ENCODE measurements around the gene LAPTM4A.
"Not testable (repeated sequence)": the region's sequence is repeated elsewhere in the genome, so short reads cannot be mapped to it uniquely, and the experiment has no call there.

LAPTM4A gene

DNA sequence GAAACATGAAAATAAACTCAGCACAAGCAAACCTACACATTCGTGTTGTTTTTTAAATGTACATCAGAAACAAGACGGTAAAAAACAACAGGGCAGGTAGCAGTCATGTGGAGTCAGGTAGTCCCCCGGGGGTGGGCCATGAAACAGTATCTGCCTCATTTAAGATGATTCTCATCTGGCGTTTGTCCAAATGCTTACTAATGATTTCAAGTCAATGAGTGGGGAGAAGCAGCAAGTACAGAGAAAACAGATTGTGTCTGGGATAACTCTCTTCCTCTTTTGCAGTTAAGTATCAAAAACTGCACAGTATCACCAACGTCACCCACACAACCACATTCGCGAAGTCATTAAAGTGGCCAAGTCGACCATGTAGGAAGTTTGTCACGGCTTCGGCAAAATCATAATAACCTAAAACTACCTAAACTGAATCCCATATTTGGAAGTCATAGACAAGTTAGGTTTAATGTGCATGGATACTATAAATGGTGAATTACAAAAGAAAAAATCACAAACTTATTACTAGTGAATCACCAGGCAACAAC, 1.3 kb downstream of the LAPTM4A start:
- peak; percentile 69 to 71 for DNase-seq

DNA sequence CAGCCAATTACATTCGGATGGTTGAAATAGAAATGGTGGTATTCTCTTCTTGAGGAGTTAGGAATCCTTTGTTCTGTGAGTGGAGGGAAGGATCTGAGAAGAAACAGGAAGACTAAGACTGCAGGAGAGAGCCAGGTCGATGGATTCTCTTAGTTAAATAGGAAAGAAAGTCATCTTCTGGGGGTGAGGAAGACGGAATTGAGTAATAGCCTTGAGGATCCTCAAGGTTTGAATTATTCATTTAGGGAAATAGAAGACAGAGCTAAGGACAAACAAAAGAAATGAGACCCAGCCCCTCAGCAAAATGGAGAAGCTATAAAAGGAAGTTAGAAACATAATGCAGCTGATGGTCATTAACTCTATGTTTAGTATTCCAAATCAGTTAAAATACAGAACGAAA, 1.8 kb downstream of the LAPTM4A start:
- peak; percentile 45 to 68 for DNase-seq

DNA sequence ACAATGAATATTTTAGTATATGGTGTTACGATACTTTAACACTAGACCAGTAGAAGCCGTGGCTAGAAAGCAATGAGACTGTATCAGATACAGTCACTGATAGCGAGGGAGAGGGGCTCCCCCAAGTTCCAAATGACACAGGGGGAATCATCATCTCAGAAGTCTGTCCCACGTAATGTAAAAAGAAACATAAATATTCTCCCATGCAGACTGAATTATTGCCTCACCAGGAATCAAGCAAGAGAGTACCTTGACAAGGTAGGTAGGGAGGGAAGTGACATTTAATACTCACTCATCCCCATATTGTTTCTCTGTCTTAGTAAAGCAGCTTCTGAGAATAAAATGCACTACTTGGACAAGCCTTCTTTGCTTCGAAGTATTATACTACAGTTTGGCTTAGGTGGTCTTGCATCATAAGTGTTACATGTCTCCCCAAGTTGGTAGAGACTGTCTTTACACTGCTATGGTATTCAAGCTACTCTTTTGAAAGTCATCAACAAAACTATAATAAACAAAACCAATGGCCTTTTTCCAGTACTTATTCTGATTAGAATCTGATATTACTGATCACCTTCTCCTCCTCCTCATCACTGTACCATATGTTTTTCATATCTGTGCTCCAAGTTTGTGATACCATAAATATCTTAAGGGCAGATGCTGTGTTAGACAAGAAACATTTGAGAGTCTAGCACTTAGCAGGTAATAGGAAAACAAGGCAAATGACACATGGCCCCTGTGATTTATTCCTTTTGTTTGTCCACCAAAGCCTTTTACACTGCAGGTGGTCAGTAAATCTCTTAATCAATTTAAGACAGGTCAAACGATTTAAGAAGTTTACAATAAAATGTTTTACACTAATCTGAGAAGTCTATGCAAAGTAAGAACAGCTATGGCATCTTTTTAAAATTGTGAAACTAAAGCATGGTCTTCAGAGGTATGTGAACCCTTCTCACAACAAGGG, 2.7 kb downstream of the LAPTM4A start:
- no peak for DNase-seq

DNA sequence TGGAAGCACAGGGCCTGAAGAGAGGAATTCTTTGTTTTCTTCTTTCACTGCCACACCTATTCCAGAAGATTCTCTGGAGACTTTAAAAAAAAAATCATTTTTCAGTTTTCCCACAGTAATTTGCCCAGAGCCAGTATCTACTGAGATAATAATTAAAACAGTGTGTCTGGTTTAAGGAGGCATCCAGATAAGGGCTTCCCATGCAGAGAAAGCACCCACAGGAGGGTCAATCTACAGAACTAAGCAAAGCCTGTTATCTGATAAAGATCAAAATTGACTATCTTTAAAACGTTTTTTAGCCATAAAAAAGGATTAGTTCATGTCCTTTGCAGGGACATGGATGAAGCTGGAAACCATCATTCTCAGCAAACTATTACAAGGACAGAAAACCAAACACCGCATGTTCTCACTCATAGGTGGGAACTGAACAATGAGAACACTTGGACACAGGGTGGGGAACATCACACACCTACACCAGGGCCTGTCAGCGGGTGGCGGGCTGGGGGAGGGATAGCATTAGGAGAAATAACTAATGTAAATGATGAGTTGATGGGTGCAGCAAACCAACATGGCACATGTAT, 5.6 kb downstream of the LAPTM4A start:
- not testable (repeated sequence) for DNase-seq

DNA sequence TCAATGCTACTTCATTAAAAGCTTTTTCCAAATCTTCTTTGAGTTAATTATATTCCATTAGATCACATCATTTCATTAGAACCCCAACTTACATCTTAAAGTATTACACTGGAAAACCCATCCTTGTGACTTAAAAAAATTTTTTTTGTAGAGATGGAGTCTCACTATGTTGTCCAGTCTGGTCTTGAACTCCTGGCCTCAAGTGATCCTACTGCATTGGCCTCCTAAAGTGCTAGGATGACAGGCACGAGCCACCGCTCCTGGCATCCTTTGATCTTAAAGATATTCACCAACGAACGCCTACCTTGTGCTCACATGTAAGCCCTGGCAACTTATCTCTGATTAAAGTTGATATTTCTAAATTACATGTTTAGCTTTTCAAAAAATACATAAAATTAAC, 6.7 kb downstream of the LAPTM4A start:
- no peak for DNase-seq

DNA sequence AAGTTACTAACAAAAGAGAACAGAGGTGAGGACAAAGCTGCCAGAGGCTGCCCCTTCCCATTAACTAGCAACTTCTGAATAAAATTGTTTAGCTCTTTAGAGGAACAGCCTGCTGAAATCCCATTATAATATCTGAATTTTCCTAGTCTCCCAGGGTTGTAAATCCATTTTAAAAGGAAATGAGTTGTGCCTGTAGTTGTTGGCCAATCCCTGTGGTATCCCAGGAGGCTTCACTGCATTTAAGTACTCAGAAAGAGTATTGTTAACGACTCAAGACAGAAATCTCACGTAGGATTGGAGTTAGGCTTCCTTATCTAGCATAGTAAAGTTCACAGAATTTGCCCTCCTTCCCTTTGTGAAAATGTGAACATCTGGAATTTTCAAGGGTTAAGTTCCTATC, 8.9 kb downstream of the LAPTM4A start:
- DNase-seq, result no peak

DNA sequence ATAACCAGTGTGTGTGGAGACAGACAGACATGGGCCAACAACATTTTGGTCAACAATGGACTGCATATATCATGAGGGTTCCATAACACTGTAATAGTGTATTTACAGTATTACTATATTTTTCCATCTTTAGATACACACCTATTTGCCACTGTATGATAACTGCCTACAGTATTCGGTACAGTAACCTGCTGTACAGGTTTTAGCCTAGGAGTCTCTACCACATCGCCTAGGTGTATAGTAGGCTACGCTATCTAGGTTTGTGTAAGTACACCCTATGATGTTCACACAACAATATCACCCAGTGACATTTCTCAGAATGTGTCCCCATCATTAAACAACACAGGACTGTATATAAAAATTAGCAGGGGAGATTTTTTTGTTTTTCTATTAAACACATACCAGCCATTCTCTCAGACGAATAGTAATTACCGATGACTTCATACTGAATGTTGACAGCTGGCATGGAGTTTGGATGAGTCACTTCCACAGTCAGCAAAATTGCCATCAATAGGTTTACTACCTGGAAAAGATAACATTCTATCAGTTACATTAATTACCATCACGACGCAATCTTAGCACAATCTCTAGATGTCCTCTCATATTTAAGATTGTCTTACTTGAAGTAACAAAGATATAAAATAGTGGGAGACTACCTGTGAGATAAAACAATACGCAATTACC, 10.8 kb downstream of the LAPTM4A start:
- DNase-seq, result no peak

DNA sequence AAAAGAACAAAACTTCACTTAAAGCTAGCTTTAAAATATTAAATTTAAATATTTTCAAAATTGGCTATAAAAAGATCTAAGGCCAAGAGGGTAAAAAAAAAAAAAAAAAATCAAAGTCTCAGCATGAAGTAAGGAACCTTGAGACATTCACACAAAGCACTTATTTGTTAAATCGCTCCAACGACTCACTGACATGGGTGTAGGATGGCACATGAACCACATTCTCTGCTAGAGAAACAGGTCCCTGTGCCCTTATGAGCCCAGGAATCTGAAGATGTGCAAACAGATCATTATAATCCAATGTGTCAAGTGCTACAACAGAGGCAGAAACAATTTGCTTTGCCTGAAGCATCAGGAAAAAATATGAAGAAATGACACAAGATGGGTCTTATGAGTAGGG, 13.8 kb downstream of the LAPTM4A start:
- DNase-seq, result no peak

DNA sequence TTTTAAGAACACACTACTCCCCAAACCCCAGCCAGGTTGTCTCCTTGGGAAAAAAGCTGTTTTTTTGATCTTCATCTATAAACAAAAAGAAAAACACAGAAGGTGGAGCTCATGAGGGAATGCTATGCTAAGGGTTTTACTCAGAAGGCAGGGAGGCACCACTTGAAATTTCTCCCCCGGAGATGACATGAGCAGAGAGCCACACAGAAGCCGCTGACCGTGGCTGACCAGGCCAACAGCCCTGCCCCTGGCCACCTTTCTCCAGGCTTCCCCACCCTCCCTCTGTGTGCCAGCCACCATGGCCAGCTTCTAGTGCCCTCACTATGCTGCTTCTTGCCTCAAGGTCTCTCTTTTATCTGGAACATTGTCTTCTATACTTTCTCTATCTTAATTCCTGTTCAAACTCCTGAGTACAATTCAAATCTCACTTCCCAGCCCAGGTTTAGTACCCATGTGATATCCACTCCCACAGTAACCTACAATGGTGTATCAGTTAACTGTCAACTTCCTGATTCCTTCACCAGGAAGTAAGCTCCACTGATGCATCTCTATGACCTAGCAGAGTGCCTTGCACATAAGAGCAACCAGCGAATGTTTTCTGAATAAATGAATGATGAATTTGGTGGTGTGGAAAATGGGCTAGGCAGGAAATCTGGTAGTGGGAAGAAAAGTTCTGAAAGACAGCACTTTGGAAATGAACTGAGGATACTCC, 15.3 kb downstream of the LAPTM4A start:
- peak in 1 of 2 experiments; percentile 9 for DNase-seq

DNA sequence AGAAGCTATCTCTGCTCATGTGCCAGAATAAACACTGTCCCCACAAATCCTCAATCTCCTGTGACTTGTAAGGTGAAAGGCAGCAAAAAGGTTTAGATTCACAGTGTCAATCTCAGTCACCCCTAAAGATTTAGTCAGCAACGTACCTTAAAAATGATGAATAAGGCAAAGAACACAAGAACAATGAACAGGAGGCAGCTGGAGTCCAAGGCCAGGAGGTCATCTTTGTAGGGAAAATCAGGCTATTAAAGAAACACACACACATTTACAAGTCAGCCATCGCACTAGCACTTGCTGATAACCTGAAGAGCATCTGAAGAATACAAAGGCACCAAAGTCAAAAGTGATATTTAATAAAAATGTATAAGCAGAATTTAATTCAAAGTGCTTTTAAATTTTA, 16.6 kb downstream of the LAPTM4A start:
- no peak for DNase-seq

DNA sequence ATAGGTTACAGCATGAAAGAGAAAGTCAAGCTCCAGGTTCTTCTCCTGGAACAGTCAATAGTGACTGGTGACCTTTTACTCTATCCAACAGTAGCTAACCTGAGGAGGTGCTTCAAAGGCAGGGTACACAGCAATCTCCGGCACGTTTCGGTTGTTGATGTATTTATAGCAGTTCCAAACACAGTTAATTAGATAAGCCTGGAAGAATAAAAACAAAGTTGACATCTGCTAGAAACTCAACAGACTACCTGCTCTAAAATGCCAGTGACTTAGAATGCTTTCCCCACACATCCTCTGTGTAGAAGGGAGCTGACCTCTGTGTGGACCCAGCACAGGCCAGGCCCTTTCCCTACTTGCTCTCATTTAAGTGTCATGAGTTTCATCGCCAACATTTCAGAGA, 17.2 kb downstream of the LAPTM4A start:
- DNase-seq, result no peak

DNA sequence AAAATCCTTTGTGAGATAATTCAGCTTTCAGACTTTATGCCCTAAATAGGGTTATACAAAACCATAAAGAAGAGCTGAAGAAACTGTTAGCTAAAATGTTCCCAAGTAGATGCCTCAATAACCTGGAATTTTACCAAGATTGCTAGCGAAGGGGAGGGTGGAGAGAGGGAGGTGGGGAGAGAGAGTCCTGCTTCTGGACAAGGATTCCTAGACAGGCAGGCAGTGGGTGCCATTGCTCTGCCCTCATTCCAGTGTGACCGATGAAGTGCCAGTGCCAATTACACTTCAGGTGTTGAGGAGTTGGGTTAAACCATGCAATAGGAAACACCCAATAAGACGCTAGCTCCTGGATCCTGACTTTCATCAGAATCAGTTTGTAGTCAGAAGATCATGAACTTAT, 18.1 kb downstream of the LAPTM4A start:
- DNase-seq, result no peak

DNA sequence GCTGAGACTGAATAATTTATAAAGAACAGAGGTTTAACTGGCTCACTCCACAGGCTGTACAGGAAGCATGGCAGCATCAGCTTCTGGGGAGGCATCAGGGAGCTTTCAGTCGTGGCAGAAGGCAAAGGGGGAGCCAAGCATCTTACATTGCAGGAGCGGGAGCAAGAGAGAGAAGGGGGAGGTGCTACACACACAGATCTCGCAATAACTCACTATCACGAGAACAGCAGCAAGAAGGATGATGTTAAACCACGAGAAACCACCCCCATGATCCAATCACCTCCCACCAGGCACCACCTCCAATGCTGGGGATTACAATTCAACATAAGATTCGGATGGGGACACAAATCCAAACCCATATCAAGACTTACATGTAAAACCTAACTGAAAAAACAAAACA, 21.2 kb downstream of the LAPTM4A start:
- DNase-seq, result no peak

DNA sequence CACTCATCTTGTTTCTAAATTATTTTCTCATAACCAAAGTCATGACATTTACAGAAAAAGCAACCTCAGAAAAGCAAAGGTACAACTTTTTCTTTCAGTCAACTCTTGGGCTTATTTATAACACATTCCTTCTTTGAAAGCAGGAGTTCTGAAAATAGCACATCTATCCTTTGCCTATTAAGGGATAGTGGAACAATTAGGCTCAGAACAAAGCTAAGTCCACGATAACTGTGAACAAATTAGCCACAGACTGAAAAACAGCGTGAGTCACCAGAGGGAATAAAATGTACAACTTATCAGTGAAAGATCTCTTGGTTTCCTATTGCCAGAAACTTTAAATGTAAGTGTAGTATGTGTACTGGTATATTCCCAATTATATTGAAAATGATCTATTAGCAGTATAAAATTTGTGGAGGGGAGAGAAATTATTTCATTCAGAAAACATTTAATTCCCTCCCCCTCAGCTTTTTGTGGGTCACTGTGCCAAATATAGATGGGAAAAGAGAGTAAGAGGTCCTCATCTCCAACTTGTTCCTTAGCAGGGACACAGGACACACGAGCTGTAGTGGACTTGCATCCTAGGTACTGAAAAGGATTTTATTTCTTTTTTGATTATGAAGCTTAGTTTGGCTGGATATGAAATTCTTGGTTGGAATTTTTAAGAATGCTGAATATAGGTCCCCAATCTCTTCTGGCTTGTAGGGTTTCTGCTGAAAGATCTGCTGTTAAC, 23.6 kb downstream of the LAPTM4A start:
- DNase-seq, result no peak

DNA sequence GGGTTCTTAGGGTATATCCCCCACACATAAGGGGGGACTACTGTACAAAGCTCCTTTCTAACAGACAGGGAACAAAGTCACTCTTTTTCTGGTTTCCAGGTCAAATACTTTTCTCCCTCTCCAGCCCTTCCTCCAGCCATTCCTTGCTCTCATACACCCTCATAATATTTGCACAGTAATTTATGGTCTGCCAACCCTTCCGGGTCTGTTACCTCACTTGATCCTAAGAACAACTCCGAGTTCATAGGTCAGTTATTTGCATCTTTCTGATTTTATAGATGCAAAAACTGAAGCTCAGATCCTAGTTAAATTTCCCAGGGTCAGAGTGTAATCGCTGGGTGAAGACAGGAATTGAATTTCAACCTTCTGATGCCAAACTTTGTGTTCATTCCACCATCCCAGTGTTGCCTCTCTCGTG, 24.2 kb downstream of the LAPTM4A start:
- DNase-seq, result no peak

DNA sequence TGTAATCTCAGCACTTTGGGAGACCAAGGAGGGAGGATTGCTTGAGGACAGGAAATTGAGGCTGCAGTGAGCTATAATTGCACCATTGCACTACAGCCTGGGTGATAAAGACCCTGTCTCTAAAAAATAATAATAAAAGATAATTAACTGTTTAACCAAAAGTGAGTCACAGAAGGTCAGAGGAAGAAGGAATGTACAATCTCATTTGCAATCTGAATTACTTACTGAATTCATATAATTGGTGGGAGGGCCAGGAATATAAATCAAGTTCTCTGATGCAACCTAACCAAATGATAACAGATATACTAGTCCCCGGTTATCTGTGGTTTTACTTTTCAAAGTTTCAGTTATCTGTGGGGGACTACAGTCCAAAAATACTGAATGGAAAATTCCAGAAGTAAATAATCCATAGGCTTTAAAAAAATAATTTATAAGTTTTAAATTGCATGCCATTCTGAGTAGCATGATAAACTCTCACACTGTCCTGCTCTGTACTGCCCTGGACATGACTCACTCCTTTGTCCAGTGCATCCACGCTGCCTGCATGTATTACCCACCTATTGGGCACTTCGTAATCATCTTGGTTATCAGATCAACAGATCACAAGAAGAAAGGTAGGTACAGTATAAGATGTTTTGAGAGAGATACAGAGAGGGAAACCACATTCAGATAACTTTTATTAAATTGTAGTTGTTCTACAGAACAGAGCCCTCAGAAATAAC, 26.2 kb downstream of the LAPTM4A start:
- DNase-seq, result no peak

DNA sequence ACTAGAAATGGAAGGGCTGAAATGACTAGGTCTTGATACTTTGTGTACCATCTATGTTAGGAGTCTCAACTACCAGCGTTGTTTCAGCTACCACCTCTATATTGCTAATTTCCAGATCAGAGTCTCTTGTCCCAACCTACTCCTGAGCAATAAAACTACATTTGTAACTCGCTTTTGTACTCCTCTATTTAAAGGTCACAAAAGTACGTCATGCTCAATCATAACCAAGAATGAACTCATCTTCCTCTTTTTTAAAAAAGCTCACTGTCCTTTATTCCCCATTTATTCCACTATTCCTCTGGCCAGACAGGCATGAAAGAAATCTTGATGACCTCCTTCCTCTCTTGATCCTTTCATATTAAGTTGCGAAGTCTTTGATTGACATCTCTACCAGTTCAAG, 27.7 kb downstream of the LAPTM4A start:
- no peak for DNase-seq

DNA sequence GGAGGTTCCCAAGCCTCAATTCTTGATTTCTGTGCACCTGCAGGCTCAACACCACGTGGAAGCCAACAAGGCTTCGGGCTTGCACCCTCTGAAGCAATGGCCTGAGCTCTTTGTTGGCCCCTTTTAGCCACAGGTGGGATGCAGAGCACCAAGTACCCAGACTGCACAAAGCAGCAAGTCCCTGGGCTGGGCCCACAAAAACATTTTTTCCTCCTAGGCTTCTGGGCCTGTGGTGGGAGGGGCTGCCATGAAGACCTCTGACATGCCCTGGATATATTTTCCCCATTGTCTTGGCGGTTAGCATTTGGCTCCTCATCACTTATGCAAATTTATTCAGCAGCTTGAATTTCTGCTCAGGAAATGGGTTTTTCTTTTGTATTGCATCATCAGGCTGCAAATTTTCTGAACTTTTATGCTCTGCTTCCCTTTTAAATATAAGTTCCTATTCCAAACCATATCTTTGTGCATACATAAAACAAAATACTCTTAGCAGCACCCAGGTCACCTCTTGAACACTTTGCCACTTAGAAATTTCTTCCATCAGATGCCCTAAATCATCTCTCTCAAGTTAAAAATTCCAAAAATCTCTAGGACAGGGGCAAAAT, 29.9 kb downstream of the LAPTM4A start:
- no peak for DNase-seq

DNA sequence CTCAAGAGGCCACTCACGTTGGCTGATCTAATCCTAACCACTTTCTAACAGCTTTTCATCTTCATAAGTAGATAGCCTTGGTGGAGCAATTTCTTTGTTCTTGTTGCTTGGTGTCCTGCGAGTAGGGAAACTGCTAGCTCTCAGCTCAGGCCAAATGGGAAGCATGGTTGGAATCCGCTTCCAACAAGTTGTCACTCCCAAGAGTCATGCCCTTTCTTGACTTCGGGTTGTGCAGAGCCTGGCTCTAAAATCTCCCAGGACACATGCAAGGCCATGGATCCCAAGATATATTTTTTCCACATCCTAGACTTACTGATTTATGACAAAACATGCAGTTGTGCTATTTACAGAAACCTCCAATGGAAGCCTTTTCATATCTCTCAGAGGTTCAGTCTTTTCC, 31.7 kb downstream of the LAPTM4A start:
- no peak for DNase-seq

DNA sequence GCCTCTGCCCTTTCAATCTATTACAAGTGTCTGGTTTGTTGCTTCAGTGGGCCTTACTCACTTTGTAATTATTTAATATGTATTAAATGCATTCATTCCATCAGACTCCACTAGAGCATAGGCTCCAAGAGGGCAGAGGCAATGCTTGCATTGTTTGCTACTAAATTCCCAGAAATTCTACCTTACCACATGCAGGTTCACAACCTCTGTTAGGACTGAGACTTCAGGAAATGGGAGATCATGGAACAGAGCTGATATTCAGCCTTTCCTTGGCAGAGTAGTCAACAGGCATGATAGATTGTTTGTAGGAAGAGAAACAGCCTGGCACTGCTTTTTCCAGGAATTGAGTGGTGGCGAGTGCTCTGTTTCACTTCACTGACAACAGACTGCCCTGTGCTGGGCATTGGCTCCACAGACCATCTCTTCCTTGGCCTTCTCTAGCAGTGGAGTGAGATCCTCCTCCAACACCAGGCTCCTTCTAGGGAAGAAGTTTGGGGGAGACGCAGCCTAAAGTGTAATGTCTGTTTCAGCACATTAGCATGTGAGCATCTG, 32.8 kb downstream of the LAPTM4A start:
- no peak for DNase-seq

DNA sequence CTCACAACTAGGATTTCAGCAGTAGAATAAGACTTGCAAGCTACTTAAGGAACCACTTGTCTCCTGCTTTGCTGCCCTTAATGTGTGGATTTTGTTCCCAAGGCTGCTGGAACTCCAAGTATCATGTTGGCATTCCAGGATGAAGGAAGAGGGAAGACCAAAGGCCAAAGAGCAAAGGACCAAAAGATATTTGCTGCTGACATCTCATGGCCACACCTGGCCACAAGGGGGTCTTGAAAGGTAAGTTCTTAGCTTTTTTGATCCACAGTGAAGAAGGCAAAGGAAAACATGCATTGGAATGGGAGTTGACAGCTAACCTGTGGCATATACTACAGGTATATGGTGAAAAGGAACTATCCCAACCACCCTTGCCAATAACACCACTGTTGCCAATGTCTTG, 35.1 kb downstream of the LAPTM4A start:
- DNase-seq, result no peak
